OCI-LY3 (cell line): ENCODE data around the gene MCF2L2.

Experiments used
- H2AFZ ChIP-seq: fragments of 200-600, 300-600 bp; shearing (Covaris generic); 2 replicates; pipeline ENCODE4 v1.6.0; 2014; ENCODE audit warnings: antibody characterized with exemption, low read depth, low read length
- H3K27ac ChIP-seq: fragments of 200-600, 300-600 bp; sonication (generic); 2 replicates; pipeline ENCODE4 v1.5.1; 2014; ENCODE audit warnings: mild to moderate bottlenecking, low read length, moderate library complexity, mixed read lengths
- H3K27me3 ChIP-seq: fragments of 200-600, 300-600 bp; sonication (generic); 2 replicates; pipeline ENCODE4 v1.6.1; 2014; ENCODE audit warnings: low read depth, low read length, mixed read lengths
- H3K36me3 ChIP-seq: fragments of 200-600, 300-600 bp; sonication (generic); replicated peaks from 2 replicates; pipeline ENCODE3; 2014; ENCODE audit warnings: low read depth, low read length, mixed read lengths
- H3K4me1 ChIP-seq: fragments of 300-600, 200-600 bp; sonication (generic); 2 replicates; pipeline ENCODE4 v1.6.1; 2014; ENCODE audit warnings: low read length, mixed read lengths
- H3K4me2 ChIP-seq: fragments of 200-600, 300-600 bp; sonication (generic); 2 replicates; pipeline ENCODE4 v1.6.1; 2014; ENCODE audit warnings: low read length, mixed read lengths
- H3K4me3 ChIP-seq: fragments of 300-600, 200-600 bp; sonication (generic); 2 replicates; pipeline ENCODE4 v1.5.1; 2014; ENCODE audit warnings: antibody characterized with exemption, mild to moderate bottlenecking, low read length, moderate library complexity
- H3K79me2 ChIP-seq: fragments of 300-600, 200-600 bp; shearing (Covaris generic); 2 replicates; pipeline ENCODE4 v1.6.1; 2014; ENCODE audit warnings: mild to moderate bottlenecking, low read length, mixed read lengths
- H3K9ac ChIP-seq: fragments of 300-600, 200-600 bp; shearing (Covaris generic); 2 replicates; pipeline ENCODE4 v1.6.0; 2014; ENCODE audit warnings: mild to moderate bottlenecking, low read length, moderate library complexity
- H3K9me3 ChIP-seq: fragments of 200-600, 300-600 bp; shearing (Covaris generic); 2 replicates; pipeline ENCODE4 v1.6.1; 2014; ENCODE audit warnings: low read length, mixed read lengths; ENCODE audit not compliant: insufficient read depth
- H4K20me1 ChIP-seq: fragments of 200-600, 300-600 bp; sonication (generic); 2 replicates; pipeline ENCODE4 v1.6.1; 2016; ENCODE audit warnings: low read length, mixed read lengths; ENCODE audit not compliant: insufficient read depth
- EZH2phosphoT487 ChIP-seq: fragments of 200-600 bp; shearing (Covaris generic); IDR thresholded peaks from 2 replicates; pipeline ENCODE4 v1.6.1; 2018; ENCODE audit warnings: antibody characterized with exemption, mixed run types, low read depth
- TF ChIP-seq, protein P1 (sequence below): fragments of 200-600, 300-600 bp; sonication (generic); IDR thresholded peaks from 2 replicates; pipeline ENCODE4 v1.5.1; 2014; ENCODE audit warnings: antibody characterized with exemption, low read length, low read depth

The MCF2L2 gene

GRCh38 chr3:183396662-183397391, 31.6 kb downstream of the MCF2L2 start:
- Histone ChIP-seq H3K9ac (no peak overlapping the region), H2AFZ (no peak overlapping the region), H3K4me3 (no peak overlapping the region), H3K9me3 (no peaks in the 10 kb centered on the region), H3K27ac (no peak overlapping the region), H4K20me1 (no peaks in the 10 kb centered on the region), H3K4me2 (no peak overlapping the region), H3K4me1 (peaks cover 6% of the 10 kb centered on the region), H3K79me2 (no peaks in the 10 kb centered on the region), H3K27me3 (peaks cover 30% of the 10 kb centered on the region), H3K36me3 (no peaks in the 10 kb centered on the region)
- TF ChIP-seq, protein P1, sequence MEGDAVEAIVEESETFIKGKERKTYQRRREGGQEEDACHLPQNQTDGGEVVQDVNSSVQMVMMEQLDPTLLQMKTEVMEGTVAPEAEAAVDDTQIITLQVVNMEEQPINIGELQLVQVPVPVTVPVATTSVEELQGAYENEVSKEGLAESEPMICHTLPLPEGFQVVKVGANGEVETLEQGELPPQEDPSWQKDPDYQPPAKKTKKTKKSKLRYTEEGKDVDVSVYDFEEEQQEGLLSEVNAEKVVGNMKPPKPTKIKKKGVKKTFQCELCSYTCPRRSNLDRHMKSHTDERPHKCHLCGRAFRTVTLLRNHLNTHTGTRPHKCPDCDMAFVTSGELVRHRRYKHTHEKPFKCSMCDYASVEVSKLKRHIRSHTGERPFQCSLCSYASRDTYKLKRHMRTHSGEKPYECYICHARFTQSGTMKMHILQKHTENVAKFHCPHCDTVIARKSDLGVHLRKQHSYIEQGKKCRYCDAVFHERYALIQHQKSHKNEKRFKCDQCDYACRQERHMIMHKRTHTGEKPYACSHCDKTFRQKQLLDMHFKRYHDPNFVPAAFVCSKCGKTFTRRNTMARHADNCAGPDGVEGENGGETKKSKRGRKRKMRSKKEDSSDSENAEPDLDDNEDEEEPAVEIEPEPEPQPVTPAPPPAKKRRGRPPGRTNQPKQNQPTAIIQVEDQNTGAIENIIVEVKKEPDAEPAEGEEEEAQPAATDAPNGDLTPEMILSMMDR: no peak
- no peak for TF ChIP-seq EZH2phosphoT487

- Histone ChIP-seq H4K20me1 (no peaks in the 10 kb centered on the region), H2AFZ (no peak overlapping the region), H3K36me3 (no peaks in the 10 kb centered on the region), H3K4me2 (no peak overlapping the region), H3K79me2 (no peaks in the 10 kb centered on the region), H3K9ac (no peak overlapping the region), H3K4me3 (no peak overlapping the region), H3K27me3 (peaks cover 26% of the 10 kb centered on the region), H3K27ac (no peak overlapping the region), H3K4me1 (peaks cover 4% of the 10 kb centered on the region; the same call in 1 of the 2 replicates), H3K9me3 (no peaks in the 10 kb centered on the region)
- no peak for TF ChIP-seq EZH2phosphoT487
- TF ChIP-seq, protein P1: no peak
Observed at GRCh38 chr3:183394150-183394549, 34.3 kb downstream of the MCF2L2 start.

- Histone ChIP-seq H4K20me1 (no peaks in the 10 kb centered on the region), H3K4me2 (no peak overlapping the region), H3K27ac (no peak overlapping the region), H3K36me3 (no peaks in the 10 kb centered on the region), H3K9ac (no peak overlapping the region), H3K79me2 (no peaks in the 10 kb centered on the region), H2AFZ (no peak overlapping the region), H3K4me1 (peaks cover 4% of the 10 kb centered on the region; the same call in 1 of the 2 replicates), H3K4me3 (no peak overlapping the region), H3K9me3 (no peaks in the 10 kb centered on the region), H3K27me3 (peaks cover 26% of the 10 kb centered on the region)
- TF ChIP-seq, protein P1: no peak
- TF ChIP-seq EZH2phosphoT487: no peak
Observed at GRCh38 chr3:183393625-183394024, 34.8 kb downstream of the MCF2L2 start.

DNA sequence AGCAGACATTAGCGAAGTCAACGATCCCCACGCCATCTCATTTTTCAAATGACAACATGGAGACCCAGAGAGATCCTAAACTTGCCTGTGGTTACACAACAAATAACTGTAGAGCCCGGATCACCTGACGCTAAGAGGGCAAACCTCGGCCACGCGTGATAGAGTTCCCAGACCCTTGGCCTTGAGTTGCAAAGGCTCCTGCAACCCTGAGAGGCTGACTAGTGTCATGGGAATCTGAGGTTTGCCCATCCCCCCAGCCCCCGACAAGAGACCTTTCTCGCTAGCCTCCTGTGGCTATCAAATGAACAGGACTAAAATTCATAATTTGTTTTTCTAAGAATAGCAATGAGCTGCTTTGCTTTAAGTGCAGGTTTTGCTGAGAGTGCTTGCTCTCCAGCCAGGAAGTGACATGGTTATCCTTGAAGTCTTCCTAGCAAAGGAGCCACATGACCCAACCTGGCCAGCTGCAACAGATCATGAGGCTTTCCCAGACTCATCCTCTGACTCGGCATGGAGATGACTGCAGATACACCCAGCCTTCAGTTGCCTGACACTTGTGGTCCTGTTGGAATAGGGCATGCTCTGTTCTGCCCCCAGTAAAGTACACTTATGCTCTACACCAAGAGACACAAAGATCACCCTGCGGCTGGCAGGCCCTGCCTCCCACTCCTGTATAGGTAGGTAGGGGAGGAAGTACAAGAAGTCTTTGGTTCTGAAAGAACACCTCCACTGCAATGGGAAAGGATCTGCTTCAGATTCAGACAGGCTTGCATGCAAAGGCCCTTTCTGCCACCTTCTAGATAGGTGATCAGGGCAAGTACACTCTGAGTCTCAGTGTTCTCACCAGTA, 36.0 kb downstream of the MCF2L2 start:
- Histone ChIP-seq H3K4me3 (no peak overlapping the region), H3K27ac (no peak overlapping the region), H3K79me2 (no peaks in the 10 kb centered on the region), H3K9ac (no peak overlapping the region), H3K36me3 (no peaks in the 10 kb centered on the region), H2AFZ (no peak overlapping the region), H3K4me1 (peaks cover 4% of the 10 kb centered on the region; the same call in 1 of the 2 replicates), H3K4me2 (no peak overlapping the region), H3K27me3 (peaks cover 23% of the 10 kb centered on the region), H3K9me3 (no peaks in the 10 kb centered on the region), H4K20me1 (no peaks in the 10 kb centered on the region)
- TF ChIP-seq, protein P1: no peak
- TF ChIP-seq EZH2phosphoT487: no peak
